Immature natural killer cell (primary cell): ENCODE measurements around the gene TTYH2. TPM values are rescaled to one million over a fixed set of nuclear protein-coding genes. Genes with fewer than 3 reads are reported as not detected.
A peak's percentile ranks its signal among the peaks of the same experiment; 100 is the strongest.

ENCODE experiments used
- DNase-seq, 3 donors: peaks; one replicate each; pipeline ENCODE4 v3.0.0; 2022; ENCODE audit warnings: mixed read lengths in 1 of 3
- H3K27ac Mint-ChIP-seq, 6 donors: one replicate each; pipeline ENCODE4 v1.8.0; 2020; ENCODE audit warnings: mixed read lengths in 6 of 6, mild to moderate bottlenecking in 5 of 6, inconsistent platforms in 4 of 6, moderate library complexity in 3 of 6
- H3K27me3 Mint-ChIP-seq, 3 donors: one replicate each; pipeline ENCODE4 v1.8.0; 2020 to 2021; ENCODE audit warnings: low read depth in 3 of 3, mild to moderate bottlenecking in 3 of 3, mixed read lengths in 3 of 3, moderate library complexity in 3 of 3, inconsistent platforms in 1 of 3
- H3K36me3 Mint-ChIP-seq, 3 donors: one replicate each; pipeline ENCODE4 v1.8.0; 2020; ENCODE audit warnings: mixed read lengths in 3 of 3, inconsistent platforms in 2 of 3, mild to moderate bottlenecking in 2 of 3
- H3K4me1 Mint-ChIP-seq, 2 donors: one replicate each; pipeline ENCODE4 v1.8.0; 2020; ENCODE audit warnings: inconsistent platforms in 2 of 2, mild to moderate bottlenecking in 2 of 2, mixed read lengths in 2 of 2, moderate library complexity in 1 of 2
- H3K4me3 Mint-ChIP-seq, 5 donors: one replicate each; pipeline ENCODE4 v1.8.0; 2020; ENCODE audit warnings: mild to moderate bottlenecking in 5 of 5, mixed read lengths in 5 of 5, inconsistent platforms in 3 of 5, moderate library complexity in 3 of 5
- H3K9me3 Mint-ChIP-seq, 6 donors: one replicate each; pipeline ENCODE4 v1.8.0; 2020; ENCODE audit warnings: mild to moderate bottlenecking in 6 of 6, mixed read lengths in 6 of 6, inconsistent platforms in 4 of 6, moderate library complexity in 3 of 6
- polyA plus RNA-seq, 3 donors: library from polyadenylated mRNA; unstranded; fragments of 300-500 nt; fragmentation: Illumina TruSeq; gene quantifications; one replicate each; pipeline ENCODE4 v1.2.3, GENCODE V29; 2021

The TTYH2 gene
- polyA plus RNA-seq, 3 donors from 2014 or later = 0.15 to 2.0 (median 1.1) TPM

DNA sequence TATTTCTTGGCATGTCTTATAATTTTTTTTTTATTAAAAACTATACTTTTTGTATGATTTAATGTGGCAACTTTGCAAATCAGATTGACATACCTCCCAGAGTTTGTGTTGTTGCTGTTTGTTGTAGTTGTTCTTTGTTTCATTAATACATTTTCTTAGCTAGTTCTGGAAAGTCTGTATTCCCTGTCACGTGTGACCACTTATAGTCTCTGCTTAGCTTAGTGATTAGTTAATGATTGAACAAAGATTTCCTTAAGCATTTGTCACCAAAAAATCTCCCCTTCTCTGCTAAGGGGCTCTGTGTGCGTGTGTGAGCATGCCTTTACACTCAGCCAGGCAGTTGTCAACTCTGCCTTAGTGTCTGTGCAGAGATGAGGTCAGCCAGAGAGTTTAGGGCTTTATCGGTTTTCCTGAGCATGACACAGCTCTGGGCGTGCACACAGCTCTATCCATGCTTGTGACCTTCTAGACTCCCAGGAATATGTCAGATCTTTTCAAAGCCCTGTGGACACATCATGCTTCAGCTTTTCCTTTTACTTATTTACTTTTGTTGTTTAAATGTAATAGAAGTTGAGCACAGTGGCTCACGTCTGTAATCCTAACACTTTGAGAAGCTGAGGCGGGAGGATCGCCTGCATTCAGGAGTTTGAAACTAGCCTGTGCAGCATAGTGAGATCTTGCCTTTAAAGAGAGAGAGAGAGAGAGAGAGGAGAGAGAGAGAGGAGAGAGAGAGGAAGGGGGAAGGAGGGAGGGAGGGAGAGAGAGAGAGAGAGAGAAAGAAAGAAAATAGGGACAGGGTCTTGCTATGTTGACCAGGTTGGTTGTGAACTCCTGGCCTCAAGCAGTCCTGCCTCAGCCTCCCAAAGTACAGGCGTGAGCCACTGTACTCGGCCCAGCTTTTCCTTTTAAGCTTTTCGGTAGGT lies 82.5 kb downstream of the TTYH2 start:
- H3K27ac Mint-ChIP-seq = no peak overlapping the region
- peaks cover 5 to 10% of the 10 kb centered on the region in 2 donors for H3K4me1 Mint-ChIP-seq
- H3K4me3 Mint-ChIP-seq = no peak overlapping the region
- no peaks in the 10 kb centered on the region for H3K36me3 Mint-ChIP-seq
- peaks cover 2 to 4% (median 3%) of the 10 kb centered on the region in 3 donors for H3K27me3 Mint-ChIP-seq
- H3K9me3 Mint-ChIP-seq = no peaks in the 10 kb centered on the region
- DNase-seq = no peak

DNA sequence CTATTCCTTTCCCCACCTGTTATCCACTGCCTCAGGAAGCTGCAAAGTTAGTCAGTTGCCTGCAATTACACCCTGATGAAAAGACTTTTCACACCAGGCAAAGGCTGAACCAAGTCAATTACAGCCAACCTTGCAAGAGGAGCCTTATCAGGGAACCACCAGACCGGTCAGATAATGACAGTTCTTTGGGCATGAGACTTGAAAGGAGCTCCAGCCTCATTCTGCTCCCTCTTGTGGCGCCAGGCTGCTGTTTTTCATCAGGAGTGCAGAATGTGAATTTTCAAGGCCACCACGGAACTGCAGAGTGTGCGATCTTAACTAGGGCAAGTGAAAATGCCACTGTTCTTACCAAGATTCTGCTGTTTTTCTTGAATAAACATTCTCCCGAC lies 83.2 kb downstream of the TTYH2 start:
- peaks cover 3 to 6% (median 6%) of the 10 kb centered on the region in 3 donors for H3K27me3 Mint-ChIP-seq
- DNase-seq = peak in 2 of 3 donors; percentile 17 to 45
- H3K9me3 Mint-ChIP-seq = no peaks in the 10 kb centered on the region
- no peak overlapping the region for H3K4me3 Mint-ChIP-seq
- no peaks in the 10 kb centered on the region for H3K36me3 Mint-ChIP-seq
- peaks cover 10 to 11% of the 10 kb centered on the region in 2 donors for H3K4me1 Mint-ChIP-seq
- peak overlapping the region in 4 of 6 donors; percentile 3 to 41 (median 18) for H3K27ac Mint-ChIP-seq

DNA sequence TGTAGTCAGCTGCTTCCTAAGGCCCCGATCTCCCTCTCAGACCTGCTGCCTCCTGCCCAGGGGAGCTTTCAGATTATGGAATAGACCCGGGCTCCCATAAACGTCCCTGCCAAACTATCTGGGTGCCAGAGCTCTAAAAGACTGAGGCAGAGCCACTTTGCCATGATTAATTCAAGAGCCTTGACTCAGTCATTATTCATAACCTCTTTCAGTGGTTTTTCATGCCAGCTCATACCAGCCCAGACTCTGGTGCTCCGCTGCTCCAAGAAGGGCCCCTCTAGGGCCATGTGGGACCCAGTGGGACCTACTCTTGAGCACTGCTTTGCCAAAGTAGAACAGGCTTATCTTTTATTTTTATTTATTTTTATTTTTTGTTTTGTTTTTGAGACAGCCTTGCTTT lies 84.6 kb downstream of the TTYH2 start:
- no peak for DNase-seq
- Mint-ChIP-seq H3K4me3 (no peak overlapping the region), H3K27ac (peak overlapping the region in 2 of 6 donors; percentile 2 to 62), H3K36me3 (no peaks in the 10 kb centered on the region), H3K4me1 (peaks cover 10 to 11% of the 10 kb centered on the region in 2 donors), H3K9me3 (no peaks in the 10 kb centered on the region), H3K27me3 (peaks cover 3 to 6% (median 6%) of the 10 kb centered on the region in 3 donors)

DNA sequence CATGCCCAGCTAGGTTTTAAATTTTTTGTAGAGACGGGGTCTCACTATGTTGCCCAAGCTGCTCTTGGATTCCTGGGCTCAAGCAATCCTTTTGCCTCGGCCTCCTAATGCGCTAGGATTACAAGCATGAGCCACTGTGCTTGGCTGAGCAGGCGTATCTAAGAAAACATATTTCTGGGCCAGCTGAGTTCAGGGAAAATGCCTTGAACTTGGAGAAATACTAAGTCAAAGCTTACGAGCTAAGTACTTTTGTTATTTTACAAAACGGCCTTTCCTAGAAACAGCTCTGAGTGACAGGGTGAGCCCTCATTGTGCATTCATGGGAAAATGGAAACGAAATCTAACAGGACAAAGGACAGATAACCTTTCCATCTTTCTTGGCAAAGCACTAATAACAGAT lies 85.4 kb downstream of the TTYH2 start:
- no peaks in the 10 kb centered on the region for H3K36me3 Mint-ChIP-seq
- H3K27me3 Mint-ChIP-seq = peaks cover 3 to 6% (median 6%) of the 10 kb centered on the region in 3 donors
- H3K4me3 Mint-ChIP-seq = no peak overlapping the region
- DNase-seq = no peak
- peaks cover 10 to 11% of the 10 kb centered on the region in 2 donors for H3K4me1 Mint-ChIP-seq
- H3K9me3 Mint-ChIP-seq = no peaks in the 10 kb centered on the region
- H3K27ac Mint-ChIP-seq = no peak overlapping the region

DNA sequence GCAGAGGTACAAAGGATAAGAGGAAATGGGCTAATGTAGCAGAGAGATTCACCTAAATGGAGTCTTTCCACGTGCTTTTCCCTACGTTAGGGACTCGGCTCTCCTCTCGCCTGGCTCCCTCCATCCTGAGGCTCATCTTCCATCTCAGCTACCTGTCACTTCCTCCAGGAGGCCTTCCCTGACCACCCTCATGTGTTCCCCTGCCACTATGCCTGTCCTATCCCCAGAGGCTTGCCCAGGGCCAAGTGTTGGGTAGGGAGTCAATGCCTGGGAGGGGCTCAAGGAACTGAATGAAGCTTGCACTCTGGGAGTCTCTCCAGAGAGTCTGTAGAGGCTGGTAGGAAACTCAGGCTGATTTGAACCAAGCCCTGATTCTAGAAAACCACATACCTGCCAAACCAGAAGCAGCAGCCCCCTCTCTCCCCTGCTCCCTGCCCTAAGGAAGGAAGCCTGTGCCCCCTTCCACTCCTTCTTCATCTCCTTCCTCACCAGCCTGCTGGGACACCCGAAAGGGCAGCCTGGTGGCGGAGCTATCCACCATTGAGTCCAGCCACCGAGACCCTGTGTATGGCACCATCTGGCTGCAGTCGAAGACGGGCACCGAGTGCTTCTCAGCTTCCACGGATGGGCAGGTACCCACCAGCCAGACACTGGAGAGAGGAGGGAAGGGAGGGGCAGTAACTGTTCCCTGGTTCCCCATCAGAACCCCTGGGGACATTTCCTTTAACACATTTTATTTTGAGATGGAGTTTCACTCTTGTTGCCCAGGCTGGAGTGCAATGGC lies 86.0 kb downstream of the TTYH2 start:
- H3K36me3 Mint-ChIP-seq = no peaks in the 10 kb centered on the region
- no peaks in the 10 kb centered on the region for H3K9me3 Mint-ChIP-seq
- peaks cover 10 to 11% of the 10 kb centered on the region in 2 donors for H3K4me1 Mint-ChIP-seq
- no peak overlapping the region for H3K4me3 Mint-ChIP-seq
- no peak for DNase-seq
- peaks cover 4 to 6% (median 6%) of the 10 kb centered on the region in 3 donors for H3K27me3 Mint-ChIP-seq
- no peak overlapping the region for H3K27ac Mint-ChIP-seq

DNA sequence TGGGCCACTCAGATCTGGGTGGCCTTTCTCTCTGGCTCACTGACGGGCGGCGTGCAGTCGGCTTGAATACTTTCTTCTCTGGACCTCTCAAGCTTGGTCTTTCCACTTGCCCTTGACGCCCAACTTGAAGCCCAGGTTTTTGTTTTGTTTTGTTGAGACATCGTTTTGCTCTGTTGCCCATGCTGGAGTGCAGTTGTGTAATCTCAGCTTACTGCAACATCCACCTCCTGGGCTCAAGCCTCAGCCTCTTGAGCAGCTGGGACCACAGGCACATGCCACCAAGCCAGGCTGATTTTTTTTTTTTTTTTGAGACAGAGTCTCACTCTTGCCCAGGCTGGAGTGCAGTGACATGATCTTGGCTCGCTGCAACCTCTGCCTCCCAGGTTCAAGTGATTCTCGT lies 89.9 kb downstream of the TTYH2 start:
- Mint-ChIP-seq H3K36me3 (no peaks in the 10 kb centered on the region), H3K27me3 (peaks cover 2 to 6% (median 4%) of the 10 kb centered on the region in 3 donors), H3K27ac (no peak overlapping the region), H3K4me1 (peaks cover 8 to 15% of the 10 kb centered on the region in 2 donors), H3K4me3 (no peak overlapping the region), H3K9me3 (no peaks in the 10 kb centered on the region)
- no peak for DNase-seq

DNA sequence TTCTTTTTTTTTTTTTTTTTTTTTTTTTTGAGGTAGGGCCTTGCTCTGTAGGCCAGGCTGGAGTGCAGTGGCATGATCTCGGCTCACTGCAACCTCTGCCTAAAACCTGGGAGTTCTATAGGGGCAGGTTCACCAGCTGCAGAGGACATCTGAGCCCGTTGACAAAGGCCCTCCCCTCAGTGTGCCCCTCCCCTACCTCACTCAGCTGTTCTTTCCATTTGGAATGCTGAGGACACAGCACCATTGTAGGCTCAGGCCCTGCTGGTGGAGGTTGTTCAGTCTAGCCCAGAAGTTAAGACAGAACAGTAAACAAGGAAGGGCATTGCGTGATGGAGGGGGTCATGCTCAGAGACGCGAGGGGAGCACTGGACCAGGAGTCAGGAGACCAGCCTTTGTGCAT lies 90.8 kb downstream of the TTYH2 start:
- Mint-ChIP-seq H3K4me1 (peaks cover 8 to 16% of the 10 kb centered on the region in 2 donors), H3K9me3 (no peaks in the 10 kb centered on the region)

DNA sequence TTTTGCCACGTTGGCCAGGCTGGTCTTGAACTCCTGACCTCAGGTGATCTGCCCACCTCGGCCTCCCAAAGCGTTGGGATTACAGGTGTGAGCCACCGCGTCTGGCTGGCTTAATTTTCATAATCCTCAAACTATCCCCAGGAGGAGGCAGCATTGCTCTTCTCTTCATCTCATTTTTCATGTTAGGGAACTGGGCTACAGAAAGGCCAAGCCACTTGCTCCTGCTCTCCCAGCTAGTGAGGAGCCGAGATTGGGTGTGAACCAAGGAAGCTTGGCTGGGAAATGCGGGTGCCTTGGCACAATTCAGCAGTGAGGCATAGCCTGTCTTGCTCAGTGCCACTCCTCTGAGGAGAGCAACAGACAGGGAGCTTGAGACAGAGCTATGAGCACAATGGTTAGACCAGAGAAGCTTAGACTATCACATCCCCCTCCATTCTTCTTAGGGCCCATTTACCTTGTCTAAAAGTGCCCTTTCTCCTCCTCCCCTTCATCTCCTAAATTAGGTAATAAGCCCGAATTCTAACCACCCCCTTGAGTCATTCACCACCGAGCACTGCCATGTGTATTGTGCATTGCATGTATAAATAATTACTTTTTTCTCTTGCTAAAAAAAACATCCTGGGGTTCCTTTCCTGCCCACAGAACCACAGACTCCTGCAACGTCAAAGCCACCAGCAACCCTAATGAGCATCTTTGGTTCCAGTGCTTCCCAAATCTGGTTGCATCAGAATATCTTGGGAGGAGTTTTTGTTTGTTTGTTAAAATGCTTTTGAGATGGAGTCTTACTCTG lies 92.7 kb downstream of the TTYH2 start:
- H3K4me1 Mint-ChIP-seq = peaks cover 8 to 15% of the 10 kb centered on the region in 2 donors
- H3K27me3 Mint-ChIP-seq = peaks cover 4 to 9% (median 6%) of the 10 kb centered on the region in 3 donors
- H3K36me3 Mint-ChIP-seq = no peaks in the 10 kb centered on the region
- H3K9me3 Mint-ChIP-seq = no peaks in the 10 kb centered on the region
- H3K4me3 Mint-ChIP-seq = no peak overlapping the region
- H3K27ac Mint-ChIP-seq = no peak overlapping the region
- DNase-seq = no peak

More for the DNA sequence above, 90.8 kb downstream of the TTYH2 start:
- no peak overlapping the region for H3K4me3 Mint-ChIP-seq
- H3K36me3 Mint-ChIP-seq = no peaks in the 10 kb centered on the region
- no peak for DNase-seq
- H3K27me3 Mint-ChIP-seq = peaks cover 4 to 6% (median 6%) of the 10 kb centered on the region in 3 donors
- no peak overlapping the region for H3K27ac Mint-ChIP-seq

DNA sequence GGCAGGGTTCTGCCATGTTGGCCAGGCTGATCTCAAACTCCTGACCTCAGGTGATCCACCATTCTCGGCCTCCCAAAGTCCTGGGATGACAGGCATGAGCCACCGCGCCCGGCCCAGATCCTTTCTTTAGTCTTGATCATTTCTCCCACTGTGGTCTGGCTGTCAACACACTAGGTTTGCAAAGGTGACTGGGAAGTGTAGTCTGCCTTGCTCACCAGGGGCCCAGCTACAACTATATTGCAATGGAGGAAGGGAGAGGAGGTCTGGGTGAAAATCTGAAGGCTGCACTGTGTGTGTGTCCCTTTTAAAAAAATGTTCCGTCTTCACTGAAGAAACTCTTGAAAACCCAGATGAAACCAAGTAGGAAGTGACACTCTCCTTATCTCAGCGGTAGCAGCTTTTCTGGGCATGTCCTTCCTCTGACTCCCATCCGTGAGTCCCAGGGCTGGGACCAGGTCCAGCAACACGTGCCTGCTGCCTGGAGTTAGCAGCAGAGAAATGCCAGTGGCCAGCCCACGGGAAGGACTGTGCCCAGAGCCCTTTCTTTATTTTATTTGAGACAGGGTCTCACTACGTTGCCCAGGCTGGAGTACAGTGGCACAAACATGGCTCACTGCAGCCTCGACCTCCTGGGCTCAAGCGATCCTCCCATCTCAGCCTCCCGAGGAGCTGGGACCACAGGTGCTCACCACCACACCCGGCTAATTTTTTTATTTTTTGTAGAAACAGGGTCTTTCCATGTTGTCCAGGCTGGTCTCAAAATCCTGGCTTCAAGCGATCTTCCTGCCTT lies 94.8 kb downstream of the TTYH2 start:
- Mint-ChIP-seq H3K9me3 (no peaks in the 10 kb centered on the region), H3K27me3 (peaks cover 2 to 7% (median 4%) of the 10 kb centered on the region in 3 donors), H3K27ac (no peak overlapping the region), H3K4me1 (peaks cover 6 to 10% of the 10 kb centered on the region in 2 donors), H3K36me3 (no peaks in the 10 kb centered on the region), H3K4me3 (no peak overlapping the region)
- DNase-seq = no peak

DNA sequence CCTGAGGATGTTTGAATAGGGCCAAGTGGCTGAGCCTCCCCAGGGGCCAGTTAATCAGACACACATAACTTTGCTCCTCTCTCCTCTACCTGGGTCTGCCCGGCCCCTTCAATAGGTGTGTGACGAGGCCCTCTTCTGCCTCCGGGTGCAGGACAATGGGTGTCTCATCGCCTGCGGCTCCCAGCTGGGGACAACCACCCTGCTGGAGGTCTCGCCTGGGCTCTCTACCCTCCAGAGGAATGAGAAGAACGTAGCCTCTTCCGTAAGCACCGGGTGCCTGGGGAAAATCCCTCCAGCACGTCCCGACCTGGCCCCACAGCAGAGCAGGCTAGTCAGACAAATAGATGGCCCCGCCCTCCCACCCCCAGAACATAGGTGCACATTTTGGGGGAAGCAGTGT lies 96.5 kb downstream of the TTYH2 start:
- Mint-ChIP-seq H3K9me3 (no peaks in the 10 kb centered on the region), H3K4me1 (peaks cover 6 to 10% of the 10 kb centered on the region in 2 donors), H3K36me3 (no peaks in the 10 kb centered on the region), H3K27me3 (peaks cover 2 to 7% (median 2%) of the 10 kb centered on the region in 3 donors), H3K4me3 (no peak overlapping the region), H3K27ac (no peak overlapping the region)
- no peak for DNase-seq
